Astrocyte of the spinal cord (primary cell): ENCODE data around the gene IGFBP2.
"Not testable (repeated sequence)": the region's sequence is repeated elsewhere in the genome, so short reads cannot be mapped to it uniquely, and the experiment has no call there.

ENCODE experiments used
- DNase-seq: peaks from one replicate; pipeline ENCODE4 v3.0.0; 2011; ENCODE audit warnings: low read depth, low spot score
- H3K4me3 ChIP-seq: 2 replicates; pipeline ENCODE4 v1.5.1; 2011; ENCODE audit warnings: low read depth, mild to moderate bottlenecking, low read length, moderate library complexity
- in situ Hi-C: cut with HindIII; loops from 2 replicates; pipeline ENCODE4 v1.10.0; 2017; ENCODE audit warnings: low sequenced_read_pairs
- TF ChIP-seq, protein P1 (sequence below): IDR thresholded peaks from 2 replicates; pipeline ENCODE4 v1.5.1; 2012; ENCODE audit warnings: low read depth, mild to moderate bottlenecking, low read length, inconsistent platforms

IGFBP2 gene

DNA sequence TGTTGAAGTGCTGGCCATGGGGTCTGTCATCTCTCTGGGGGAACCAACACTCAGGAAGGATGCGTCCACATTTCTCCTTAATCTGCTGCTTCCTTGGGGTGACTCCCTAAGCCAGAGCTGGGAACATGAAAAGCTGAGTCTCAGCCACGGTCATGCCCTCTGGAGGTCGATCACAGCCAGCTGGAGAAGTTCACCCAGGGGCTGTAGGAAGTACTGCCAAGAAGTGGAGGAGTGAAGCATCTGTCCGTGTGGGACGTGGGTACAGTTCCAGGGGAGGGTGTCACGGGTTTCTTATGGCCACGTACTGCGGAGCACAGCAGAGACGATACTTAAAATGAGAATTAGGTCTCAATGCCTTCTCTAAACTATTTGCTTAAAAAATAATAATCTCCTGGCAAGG is 42.4 kb upstream of the IGFBP2 start:
- TF ChIP-seq, protein P1, sequence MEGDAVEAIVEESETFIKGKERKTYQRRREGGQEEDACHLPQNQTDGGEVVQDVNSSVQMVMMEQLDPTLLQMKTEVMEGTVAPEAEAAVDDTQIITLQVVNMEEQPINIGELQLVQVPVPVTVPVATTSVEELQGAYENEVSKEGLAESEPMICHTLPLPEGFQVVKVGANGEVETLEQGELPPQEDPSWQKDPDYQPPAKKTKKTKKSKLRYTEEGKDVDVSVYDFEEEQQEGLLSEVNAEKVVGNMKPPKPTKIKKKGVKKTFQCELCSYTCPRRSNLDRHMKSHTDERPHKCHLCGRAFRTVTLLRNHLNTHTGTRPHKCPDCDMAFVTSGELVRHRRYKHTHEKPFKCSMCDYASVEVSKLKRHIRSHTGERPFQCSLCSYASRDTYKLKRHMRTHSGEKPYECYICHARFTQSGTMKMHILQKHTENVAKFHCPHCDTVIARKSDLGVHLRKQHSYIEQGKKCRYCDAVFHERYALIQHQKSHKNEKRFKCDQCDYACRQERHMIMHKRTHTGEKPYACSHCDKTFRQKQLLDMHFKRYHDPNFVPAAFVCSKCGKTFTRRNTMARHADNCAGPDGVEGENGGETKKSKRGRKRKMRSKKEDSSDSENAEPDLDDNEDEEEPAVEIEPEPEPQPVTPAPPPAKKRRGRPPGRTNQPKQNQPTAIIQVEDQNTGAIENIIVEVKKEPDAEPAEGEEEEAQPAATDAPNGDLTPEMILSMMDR, result no peak
- DNase-seq, result peak; percentile 9
- no peak overlapping the region for H3K4me3 ChIP-seq
- in situ Hi-C loops, result no loop called here

DNA sequence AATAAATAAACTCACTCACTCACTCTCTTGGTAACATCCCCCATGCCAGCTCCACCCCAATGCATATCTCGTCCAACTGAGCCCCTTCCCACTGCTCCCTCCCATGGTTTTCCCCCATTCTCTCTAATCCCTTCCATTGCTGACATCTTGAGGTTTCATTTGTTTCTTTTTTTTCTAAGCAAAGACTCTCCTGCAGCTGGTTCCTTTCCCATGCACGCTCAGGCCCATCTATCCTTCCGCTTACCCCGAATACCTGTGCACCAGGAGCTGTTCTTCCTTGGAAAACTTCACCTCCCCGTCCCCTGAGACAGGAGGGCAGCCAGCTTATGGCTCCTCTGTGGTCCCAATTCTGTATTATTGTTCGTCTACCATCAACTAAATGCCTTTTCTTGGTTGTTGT is 41.7 kb upstream of the IGFBP2 start:
- no peak overlapping the region for H3K4me3 ChIP-seq
- no peak for DNase-seq
- TF ChIP-seq, protein P1, result no peak
- in situ Hi-C loops, result no loop called here

DNA sequence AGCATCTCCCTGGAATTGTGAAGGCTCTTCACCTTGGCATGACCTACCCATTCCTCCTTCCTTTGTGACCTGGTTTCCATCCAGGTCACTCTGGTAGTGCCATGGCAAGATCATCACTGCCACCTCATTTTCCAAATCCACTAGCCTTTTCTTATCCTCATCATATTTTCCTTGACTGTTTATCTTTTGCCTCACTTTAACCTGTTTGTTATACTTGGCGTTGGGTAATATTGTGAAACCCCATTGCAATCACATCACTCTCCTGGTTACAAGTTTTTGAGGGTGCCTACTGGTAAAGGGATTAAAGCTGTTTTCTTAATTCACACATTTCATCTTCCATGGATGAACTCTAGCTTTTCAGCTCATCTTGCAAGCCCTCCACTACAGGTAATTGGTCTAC is 39.1 kb upstream of the IGFBP2 start:
- in situ Hi-C loops, result no loop called here
- TF ChIP-seq, protein P1, result no peak
- DNase-seq, result no peak
- H3K4me3 ChIP-seq, result no peak overlapping the region

DNA sequence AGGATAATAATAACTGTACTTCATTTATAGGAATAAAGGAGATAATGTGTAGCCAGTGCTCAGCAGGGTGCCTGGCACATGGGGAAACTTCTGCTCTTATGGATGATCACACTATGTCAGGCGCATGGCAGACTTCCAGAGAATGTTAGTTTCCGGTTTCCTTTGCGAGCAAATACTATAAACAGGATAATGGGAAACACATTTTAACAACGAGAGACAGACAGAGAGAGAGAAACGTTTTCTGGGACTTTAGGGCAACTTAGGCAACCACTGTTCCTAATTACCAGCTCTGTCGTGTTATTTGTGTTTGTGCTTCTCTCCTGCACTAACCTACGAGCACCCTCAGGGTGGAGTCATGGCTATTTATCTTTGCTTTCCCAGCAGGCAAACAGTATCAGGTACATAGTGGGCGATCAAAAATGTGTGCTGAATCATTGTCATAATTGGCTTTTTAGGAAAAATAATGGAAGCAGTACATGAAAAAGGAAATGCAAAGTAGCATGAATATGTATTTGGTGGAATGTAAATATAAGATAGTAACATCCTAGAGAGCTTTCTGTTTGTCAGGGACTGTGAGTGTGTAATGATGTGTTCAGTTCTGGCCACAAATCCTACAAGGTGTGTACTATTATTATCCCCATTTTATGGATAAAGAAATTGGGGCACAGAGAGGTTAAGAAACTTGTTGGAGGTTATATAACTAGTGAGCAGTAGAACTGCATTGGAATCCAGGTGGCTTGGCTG is 36.8 kb upstream of the IGFBP2 start:
- TF ChIP-seq, protein P1, result no peak
- H3K4me3 ChIP-seq, result no peak overlapping the region
- peak; percentile 62 for DNase-seq
- in situ Hi-C loops, result no loop called here

DNA sequence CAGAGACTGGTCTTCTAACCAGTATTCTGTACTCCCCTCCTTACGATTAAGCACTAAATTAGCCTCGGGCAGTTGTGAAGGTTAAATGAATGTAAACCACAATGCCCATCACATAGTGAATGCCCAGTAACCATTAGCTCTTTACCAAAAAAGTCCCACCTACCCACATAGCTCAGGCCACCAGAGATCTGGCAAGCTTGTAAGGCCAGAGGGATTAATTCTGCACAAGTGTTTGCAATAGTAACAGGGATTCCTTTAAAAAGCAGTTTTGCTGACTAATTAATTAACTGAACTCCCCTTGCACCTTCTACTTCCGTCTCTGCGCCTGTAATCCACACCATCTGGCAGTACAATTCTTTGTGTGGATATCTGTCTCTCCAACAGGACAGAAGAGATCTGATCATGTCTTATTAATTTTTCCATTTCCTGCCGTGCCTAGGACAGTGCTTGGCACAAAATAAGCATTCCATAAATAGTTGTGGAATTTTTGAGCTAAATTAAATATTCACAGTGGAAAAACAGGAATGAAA is 36.2 kb upstream of the IGFBP2 start:
- no peak for DNase-seq
- H3K4me3 ChIP-seq, result no peak overlapping the region
- TF ChIP-seq, protein P1, result no peak
- in situ Hi-C loops, result no loop called here

DNA sequence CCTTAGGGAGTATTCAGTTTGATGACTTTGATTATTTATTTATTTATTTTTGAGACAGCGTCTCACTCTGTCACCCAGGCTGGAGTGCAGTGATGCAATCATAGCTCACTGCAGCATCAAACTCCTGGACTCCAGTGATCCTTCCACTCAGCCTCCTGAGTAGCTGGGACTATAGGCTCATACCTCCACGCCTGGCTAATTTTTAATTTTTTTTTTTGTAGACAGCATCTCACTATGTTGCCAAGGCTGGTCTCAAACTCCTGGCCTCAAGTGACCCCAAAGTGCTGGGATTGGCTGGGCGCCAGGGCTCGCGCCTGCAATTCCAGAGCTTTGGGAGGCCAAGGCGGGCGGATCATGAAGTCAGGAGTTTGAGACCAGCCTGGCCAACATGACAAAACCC is 35.4 kb upstream of the IGFBP2 start:
- DNase-seq, in situ Hi-C loops, H3K4me3 ChIP-seq: not testable (repeated sequence)

DNA sequence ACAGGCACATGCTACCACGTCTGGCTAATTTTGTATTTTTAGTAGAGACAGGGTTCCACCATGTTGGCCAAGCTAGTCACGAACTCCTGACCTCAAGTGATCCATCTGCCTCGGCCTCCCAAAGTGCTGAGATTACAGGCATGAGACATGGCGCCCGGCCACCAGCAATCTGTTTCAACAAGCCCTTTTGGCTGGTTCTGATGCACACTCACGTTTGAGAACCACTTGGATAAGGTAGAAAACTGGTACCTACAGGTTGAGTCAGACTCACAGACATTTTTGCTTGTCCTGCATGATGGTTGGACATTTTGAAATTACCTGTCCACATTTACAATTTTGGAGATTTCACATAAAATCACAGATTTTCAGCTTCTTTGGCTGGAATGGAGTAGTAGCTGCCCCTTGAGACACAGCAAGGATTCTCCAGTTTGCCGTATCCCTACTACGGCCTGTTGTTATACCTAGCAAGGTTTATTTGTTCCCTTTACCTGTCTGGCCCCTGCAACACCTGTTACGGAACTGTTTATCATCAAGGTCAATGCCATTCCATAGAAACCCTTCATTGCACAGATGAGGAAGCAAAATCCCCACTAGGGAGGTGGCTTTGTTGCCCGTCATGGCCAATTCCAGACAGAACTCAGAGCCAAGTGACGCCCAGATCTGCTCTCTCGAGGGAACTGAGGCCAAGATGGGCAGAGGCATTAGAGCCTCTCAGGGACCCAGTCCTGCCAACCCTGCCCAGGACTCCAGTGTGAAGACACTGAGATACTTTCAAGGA is 31.4 kb upstream of the IGFBP2 start:
- DNase-seq, result no peak
- TF ChIP-seq, protein P1, result no peak
- H3K4me3 ChIP-seq, result no peak overlapping the region
- in situ Hi-C loops, result no loop called here
